Tibial nerve (tissue), 3 donors: Measurements from ENCODE around the gene KIZ.

Experiments
- CTCF ChIP-seq, 5 experiments: fragments of 200-600 bp in 3 of 5; fragments of 450-650 bp in 2 of 5; sonication (generic) in 3 of 5; IDR thresholded peaks; one replicate each; pipeline ENCODE4 v1.5.1; 2016 to 2019; ENCODE audit warnings: antibody characterized with exemption in 5 of 5, mild to moderate bottlenecking in 3 of 5, moderate library complexity in 2 of 5
- POLR2A ChIP-seq, 2 donors: fragments of 450-650 bp; IDR thresholded peaks; one replicate each; pipeline ENCODE4 v1.6.1; 2017; ENCODE audit warnings: antibody characterized with exemption in 2 of 2, mild to moderate bottlenecking in 2 of 2, moderate library complexity in 2 of 2

- TF ChIP-seq CTCF (IDR thresholded peaks at IDR 0.05) (no peak), POLR2A (IDR thresholded peaks at IDR 0.05) (no peak)
These were observed 163.8 kb downstream of the KIZ start for GRCh38 chr20:21289651-21290050.
